Measurements from ENCODE around the gene SLC35G6. TPM values are rescaled to one million over a fixed set of nuclear protein-coding genes. Genes with fewer than 3 reads are reported as not detected.

SLC35G6 gene
- total and polyA plus RNA-seq, 4 donors = not detected

- TF ChIP-seq HNF4G (IDR thresholded peaks at IDR 0.05) (no peak), HNF4A (conservative IDR thresholded peaks at IDR 0.05) (no peak)
These were observed 18.5 kb upstream of the SLC35G6 start (continued) for GRCh38 chr17:7462474-7463371.

- DNase-seq (ENCODE audit: low spot score) = no peak
- Histone ChIP-seq H3K4me3 (ENCODE audit: low read depth in 1 of 3, low read length in 3 of 3) (no peak overlapping the region), H3K9me3 (ENCODE audit: control insufficient read depth in 4 of 4, low read length in 3 of 4) (no peaks in the 10 kb centered on the region), H3K36me3 (ENCODE audit: control insufficient read depth in 4 of 4, insufficient read depth in 3 of 4, low read depth in 1 of 4, low read length in 3 of 4) (peaks cover 0 to 12% (median 3%) of the 10 kb centered on the region in 4 donors), H3K9ac (ENCODE audit: low read depth in 1 of 2, low read length in 2 of 2) (no peak overlapping the region), H3K27ac (ENCODE audit: low read depth in 1 of 2, low read length in 2 of 2) (no peak overlapping the region), H3K27me3 (ENCODE audit: control insufficient read depth in 4 of 4, insufficient read depth in 4 of 4, low read length in 3 of 4) (no peaks in the 10 kb centered on the region), H3K4me1 (ENCODE audit: control insufficient read depth in 4 of 4, insufficient read depth in 4 of 4, low read length in 3 of 4) (peaks cover 0 to 13% (median 8%) of the 10 kb centered on the region in 4 donors)
- TF ChIP-seq GABPA (IDR thresholded peaks at IDR 0.05 in 1 of 2, conservative IDR thresholded peaks at IDR 0.05 in 1 of 2) (no peak), ATF3 (IDR thresholded peaks at IDR 0.05) (no peak), TAF1 (conservative IDR thresholded peaks at IDR 0.05) (no peak), YY1 (IDR thresholded peaks at IDR 0.05) (no peak), FOXA2 (IDR thresholded peaks at IDR 0.05) (no peak), EGR1 (IDR thresholded peaks at IDR 0.05; ENCODE audit: low read depth in 2 of 2) (no peak), JUND (IDR thresholded peaks at IDR 0.05) (no peak), NR2F2 (IDR thresholded peaks at IDR 0.05) (no peak), REST (IDR thresholded peaks at IDR 0.05) (no peak), CTCF (IDR thresholded peaks at IDR 0.05; ENCODE audit: low read depth, low read length, missing input control) (no peak), HNF4A (conservative IDR thresholded peaks at IDR 0.05) (no peak), ZBTB33 (IDR thresholded peaks at IDR 0.05) (no peak), RXRA (IDR thresholded peaks at IDR 0.05) (no peak), SP1 (IDR thresholded peaks at IDR 0.05) (no peak), HNF4G (IDR thresholded peaks at IDR 0.05) (no peak), MAX (IDR thresholded peaks at IDR 0.05) (no peak)
- WGBS = 94% methylated on average over 14 of the region's 14 CpGs
These were observed 17.8 kb upstream of the SLC35G6 start for GRCh38 chr17:7463372-7463846.

Measured in liver (tissue), 9 donors.